ENCODE data around the gene DUSP11.

DNA sequence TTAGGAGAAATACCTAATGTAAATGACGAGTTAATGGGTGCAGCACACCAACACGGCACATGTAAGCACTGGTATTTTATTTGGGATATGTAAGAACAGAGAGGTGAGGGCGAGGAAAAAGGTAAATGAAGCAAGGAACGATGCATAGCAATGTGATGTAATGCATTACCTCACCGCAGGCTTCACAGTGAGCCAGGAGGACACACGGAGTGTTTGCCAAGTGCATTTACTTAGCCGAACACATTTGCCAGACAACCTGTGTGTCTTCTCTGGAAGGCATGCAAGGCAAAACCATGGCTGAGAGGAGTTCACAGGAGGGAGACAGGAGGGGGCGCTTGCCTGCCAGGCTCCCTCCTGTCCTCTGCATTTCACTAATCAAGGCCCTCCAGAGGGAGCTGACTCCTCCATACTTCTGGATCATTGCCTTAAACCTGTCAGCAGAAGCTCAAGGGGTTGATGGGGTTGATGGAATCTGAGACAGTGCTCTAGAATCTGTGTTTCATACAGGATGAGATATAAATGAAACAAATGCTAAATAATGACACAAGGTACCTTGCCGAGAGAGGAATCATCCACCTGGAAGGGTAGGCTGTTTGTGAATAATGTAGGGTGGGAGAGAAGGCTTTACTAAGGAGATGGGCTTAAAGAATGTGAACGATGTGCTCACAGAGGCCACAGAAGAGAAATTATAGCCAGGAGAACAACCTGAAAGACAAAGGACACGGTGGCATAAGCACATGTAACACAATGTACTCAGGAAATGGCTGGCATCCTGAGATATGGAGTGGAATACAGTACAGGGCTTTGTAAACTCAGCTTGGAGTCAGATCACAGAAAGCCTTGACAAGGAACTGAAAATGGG lies 33.7 kb downstream of the DUSP11 start:
- TF ChIP-seq TEAD4 (IDR thresholded peaks at IDR 0.05), result no peak
- no peak for TF ChIP-seq ZBTB7A (IDR thresholded peaks at IDR 0.05; ENCODE audit: low read depth)
- TF ChIP-seq, protein P1, sequence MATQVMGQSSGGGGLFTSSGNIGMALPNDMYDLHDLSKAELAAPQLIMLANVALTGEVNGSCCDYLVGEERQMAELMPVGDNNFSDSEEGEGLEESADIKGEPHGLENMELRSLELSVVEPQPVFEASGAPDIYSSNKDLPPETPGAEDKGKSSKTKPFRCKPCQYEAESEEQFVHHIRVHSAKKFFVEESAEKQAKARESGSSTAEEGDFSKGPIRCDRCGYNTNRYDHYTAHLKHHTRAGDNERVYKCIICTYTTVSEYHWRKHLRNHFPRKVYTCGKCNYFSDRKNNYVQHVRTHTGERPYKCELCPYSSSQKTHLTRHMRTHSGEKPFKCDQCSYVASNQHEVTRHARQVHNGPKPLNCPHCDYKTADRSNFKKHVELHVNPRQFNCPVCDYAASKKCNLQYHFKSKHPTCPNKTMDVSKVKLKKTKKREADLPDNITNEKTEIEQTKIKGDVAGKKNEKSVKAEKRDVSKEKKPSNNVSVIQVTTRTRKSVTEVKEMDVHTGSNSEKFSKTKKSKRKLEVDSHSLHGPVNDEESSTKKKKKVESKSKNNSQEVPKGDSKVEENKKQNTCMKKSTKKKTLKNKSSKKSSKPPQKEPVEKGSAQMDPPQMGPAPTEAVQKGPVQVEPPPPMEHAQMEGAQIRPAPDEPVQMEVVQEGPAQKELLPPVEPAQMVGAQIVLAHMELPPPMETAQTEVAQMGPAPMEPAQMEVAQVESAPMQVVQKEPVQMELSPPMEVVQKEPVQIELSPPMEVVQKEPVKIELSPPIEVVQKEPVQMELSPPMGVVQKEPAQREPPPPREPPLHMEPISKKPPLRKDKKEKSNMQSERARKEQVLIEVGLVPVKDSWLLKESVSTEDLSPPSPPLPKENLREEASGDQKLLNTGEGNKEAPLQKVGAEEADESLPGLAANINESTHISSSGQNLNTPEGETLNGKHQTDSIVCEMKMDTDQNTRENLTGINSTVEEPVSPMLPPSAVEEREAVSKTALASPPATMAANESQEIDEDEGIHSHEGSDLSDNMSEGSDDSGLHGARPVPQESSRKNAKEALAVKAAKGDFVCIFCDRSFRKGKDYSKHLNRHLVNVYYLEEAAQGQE (IDR thresholded peaks at IDR 0.05; ENCODE audit: low read depth), result no peak
- TF ChIP-seq CREB1 (IDR thresholded peaks at IDR 0.05; ENCODE audit: low read depth), result no peak
